ENCODE data around the gene COL4A4.

Gene COL4A4

DNA sequence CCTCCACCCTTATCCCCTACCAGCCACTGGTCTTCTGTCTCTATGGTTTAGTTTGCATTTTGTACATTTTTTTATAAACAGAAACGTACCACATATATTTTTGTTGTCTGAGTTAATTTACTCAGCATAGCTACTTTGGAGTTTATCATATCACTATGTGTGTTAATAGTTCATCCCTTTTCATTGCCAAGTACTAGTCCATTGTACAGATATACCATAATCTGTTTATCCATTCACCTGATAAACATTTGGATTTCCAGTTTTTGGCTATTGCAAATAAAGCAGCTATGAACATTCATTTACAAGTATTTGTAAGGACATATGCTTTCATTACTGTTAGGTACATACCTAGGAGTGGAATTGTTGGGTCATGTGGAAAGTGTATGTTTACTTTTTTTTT is 204.6 kb downstream of the COL4A4 start:
- Histone ChIP-seq H3K4me2 (no peak overlapping the region), H3K27ac (no peak overlapping the region), H3K4me1 (no peaks in the 10 kb centered on the region), H3K36me3 (no peaks in the 10 kb centered on the region), H3K27me3 (no peaks in the 10 kb centered on the region), H3K9ac (no peak overlapping the region), H3K4me3 (no peak overlapping the region), H3K9me3 (peaks cover 16% of the 10 kb centered on the region), H4K20me1 (no peaks in the 10 kb centered on the region)
- no peak for TF ChIP-seq Cebpa-rat (IDR thresholded peaks at IDR 0.05)

DNA sequence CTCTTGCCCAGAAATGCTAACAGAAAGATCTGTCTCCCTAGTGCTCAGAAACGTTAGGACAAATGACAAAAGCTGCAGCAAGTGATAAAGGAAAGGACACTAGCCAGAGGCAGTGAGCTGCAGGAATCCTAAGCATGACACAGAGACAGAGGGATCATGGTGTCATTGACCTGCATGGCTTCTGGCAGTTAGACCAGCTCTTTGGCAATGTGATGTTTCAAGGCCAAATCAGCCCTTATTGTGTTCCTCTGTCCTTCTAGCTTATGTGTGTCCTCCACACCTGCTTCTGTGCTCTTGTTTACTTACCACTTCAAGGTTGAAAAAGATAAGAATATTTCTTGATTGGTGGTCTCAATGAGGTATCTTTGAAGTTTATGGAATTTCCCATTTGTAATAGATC is 207.3 kb downstream of the COL4A4 start:
- Histone ChIP-seq H3K9me3 (peaks cover 16% of the 10 kb centered on the region), H4K20me1 (no peaks in the 10 kb centered on the region)

DNA sequence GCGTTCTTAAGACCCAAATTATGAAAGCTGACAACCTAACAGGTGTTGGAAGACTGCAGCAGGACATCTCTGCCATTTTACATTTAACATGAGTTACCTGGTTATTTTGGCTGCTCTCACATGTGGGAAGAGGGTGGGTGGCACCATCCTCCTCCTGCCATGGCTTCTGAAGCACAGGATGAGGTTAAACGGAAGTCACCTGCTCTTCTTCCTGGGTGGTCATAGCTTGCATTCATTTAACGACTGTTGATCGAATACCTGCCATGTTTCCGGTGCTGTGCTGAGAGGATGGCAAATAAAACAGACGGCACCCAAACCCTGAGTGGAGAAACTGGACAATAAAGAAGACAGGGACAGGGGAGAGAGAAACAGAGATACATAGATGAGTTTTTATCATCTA is 210.2 kb downstream of the COL4A4 start:
- no peaks in the 10 kb centered on the region for H3K36me3 ChIP-seq
- H3K27me3 ChIP-seq = no peaks in the 10 kb centered on the region
- no peak overlapping the region for H3K9ac ChIP-seq
- H4K20me1 ChIP-seq = no peaks in the 10 kb centered on the region
- TF ChIP-seq Cebpa-rat (IDR thresholded peaks at IDR 0.05) = no peak
- no peaks in the 10 kb centered on the region for H3K4me1 ChIP-seq
- peaks cover 6% of the 10 kb centered on the region; the same call in 1 of the 2 replicates for H3K9me3 ChIP-seq
- no peak overlapping the region for H3K4me3 ChIP-seq
- H3K4me2 ChIP-seq = no peak overlapping the region
- no peak overlapping the region for H3K27ac ChIP-seq

More for the DNA sequence above, 207.3 kb downstream of the COL4A4 start:
- H3K4me1 ChIP-seq = no peaks in the 10 kb centered on the region
- no peaks in the 10 kb centered on the region for H3K27me3 ChIP-seq
- no peak overlapping the region for H3K4me2 ChIP-seq
- no peak overlapping the region for H3K27ac ChIP-seq
- no peaks in the 10 kb centered on the region for H3K36me3 ChIP-seq
- no peak overlapping the region for H3K9ac ChIP-seq
- H3K4me3 ChIP-seq = no peak overlapping the region
- no peak for TF ChIP-seq Cebpa-rat (IDR thresholded peaks at IDR 0.05)

DNA sequence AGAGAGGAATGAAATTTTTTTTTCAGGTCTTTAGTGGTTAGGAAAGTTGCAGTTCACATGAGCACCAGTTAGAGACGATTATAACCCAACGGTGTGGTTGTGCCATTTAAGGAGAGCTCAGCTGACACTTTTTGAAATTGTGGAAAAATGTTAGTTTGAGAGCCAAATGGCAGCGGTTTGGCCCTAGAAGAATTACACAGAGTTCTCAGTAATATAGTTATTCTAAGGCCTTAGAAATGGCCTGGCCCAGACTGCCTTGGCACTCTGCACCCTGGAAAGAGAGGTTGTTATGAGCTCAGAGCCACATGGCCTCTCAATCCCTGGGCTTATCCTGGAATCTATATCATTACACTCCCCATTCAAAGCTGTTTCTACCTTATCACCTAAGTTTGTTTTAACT is 210.8 kb downstream of the COL4A4 start:
- H3K9ac ChIP-seq = no peak overlapping the region
- no peak for TF ChIP-seq Cebpa-rat (IDR thresholded peaks at IDR 0.05)
- H3K36me3 ChIP-seq = no peaks in the 10 kb centered on the region
- H3K4me3 ChIP-seq = no peak overlapping the region
- no peak overlapping the region for H3K4me2 ChIP-seq
- H3K27ac ChIP-seq = no peak overlapping the region
- no peaks in the 10 kb centered on the region for H3K27me3 ChIP-seq
- no peaks in the 10 kb centered on the region for H3K4me1 ChIP-seq
- no peaks in the 10 kb centered on the region for H4K20me1 ChIP-seq
- peaks cover 2% of the 10 kb centered on the region; the same call in 1 of the 2 replicates for H3K9me3 ChIP-seq

Data from BLaER1 (cell line).